Neural crest cell (in vitro differentiated cells): Measurements from ENCODE around the gene DAZAP2. TPM values are rescaled to one million over a fixed set of nuclear protein-coding genes. Genes with fewer than 3 reads are reported as not detected.
A peak's percentile ranks its signal among the peaks of the same experiment; 100 is the strongest.

Experiments
- DNase-seq: peaks from one replicate; pipeline ENCODE4 v3.0.0; 2021; ENCODE audit warnings: low read depth, mixed read lengths, low spot score
- H3K27ac Mint-ChIP-seq: one replicate; pipeline ENCODE4 v1.8.0; 2021; ENCODE audit warnings: mild to moderate bottlenecking, mixed read lengths; ENCODE audit not compliant: unreplicated experiment
- H3K27me3 Mint-ChIP-seq: 2 replicates; pipeline ENCODE4 v1.8.0; 2021; ENCODE audit warnings: low read depth, mild to moderate bottlenecking, mixed read lengths
- H3K36me3 Mint-ChIP-seq: 2 replicates; pipeline ENCODE4 v1.8.0; 2021; ENCODE audit warnings: low read depth, mild to moderate bottlenecking, mixed read lengths
- H3K4me1 Mint-ChIP-seq: 2 replicates; pipeline ENCODE4 v1.8.0; 2021; ENCODE audit warnings: mixed read lengths
- H3K4me3 Mint-ChIP-seq: one replicate; pipeline ENCODE4 v1.8.0; 2021; ENCODE audit warnings: mild to moderate bottlenecking, mixed read lengths
- H3K9me3 Mint-ChIP-seq: 2 replicates; pipeline ENCODE4 v1.8.0; 2021; ENCODE audit warnings: mixed read lengths
- long read RNA-seq: library from polyadenylated mRNA; unstranded; transcript quantifications from one replicate; pipeline ENCODE4 v2.0.0, GENCODE V29; 2020
- total RNA-seq: library from RNA; stranded (reverse); gene quantifications from 2 replicates; pipeline ENCODE4 v1.2.1, GENCODE V29; 2021
- TF ChIP-seq, protein P1 (sequence below): fragments of 200-600 bp; sonication (generic); conservative IDR thresholded peaks from 2 replicates; pipeline ENCODE4 v1.5.0; 2021; ENCODE audit warnings: antibody characterized with exemption, mild to moderate bottlenecking

The DAZAP2 gene, protein sequence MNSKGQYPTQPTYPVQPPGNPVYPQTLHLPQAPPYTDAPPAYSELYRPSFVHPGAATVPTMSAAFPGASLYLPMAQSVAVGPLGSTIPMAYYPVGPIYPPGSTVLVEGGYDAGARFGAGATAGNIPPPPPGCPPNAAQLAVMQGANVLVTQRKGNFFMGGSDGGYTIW
- total RNA-seq: 70.0 and 80.4 TPM in 2 replicates
- long read RNA-seq, transcript DAZAP2-214 (2 exons, 3,664 nt): minor isoform, 7 of 72 reads
- long read RNA-seq, transcript DAZAP2-201 (4 exons, 2,598 nt): major isoform, 42 of 72 reads
- long read RNA-seq, partial matches to known transcripts: 3 of 72 reads
- long read RNA-seq, other reads (novel, unspliced or antisense): 18 of 72 reads

DNA sequence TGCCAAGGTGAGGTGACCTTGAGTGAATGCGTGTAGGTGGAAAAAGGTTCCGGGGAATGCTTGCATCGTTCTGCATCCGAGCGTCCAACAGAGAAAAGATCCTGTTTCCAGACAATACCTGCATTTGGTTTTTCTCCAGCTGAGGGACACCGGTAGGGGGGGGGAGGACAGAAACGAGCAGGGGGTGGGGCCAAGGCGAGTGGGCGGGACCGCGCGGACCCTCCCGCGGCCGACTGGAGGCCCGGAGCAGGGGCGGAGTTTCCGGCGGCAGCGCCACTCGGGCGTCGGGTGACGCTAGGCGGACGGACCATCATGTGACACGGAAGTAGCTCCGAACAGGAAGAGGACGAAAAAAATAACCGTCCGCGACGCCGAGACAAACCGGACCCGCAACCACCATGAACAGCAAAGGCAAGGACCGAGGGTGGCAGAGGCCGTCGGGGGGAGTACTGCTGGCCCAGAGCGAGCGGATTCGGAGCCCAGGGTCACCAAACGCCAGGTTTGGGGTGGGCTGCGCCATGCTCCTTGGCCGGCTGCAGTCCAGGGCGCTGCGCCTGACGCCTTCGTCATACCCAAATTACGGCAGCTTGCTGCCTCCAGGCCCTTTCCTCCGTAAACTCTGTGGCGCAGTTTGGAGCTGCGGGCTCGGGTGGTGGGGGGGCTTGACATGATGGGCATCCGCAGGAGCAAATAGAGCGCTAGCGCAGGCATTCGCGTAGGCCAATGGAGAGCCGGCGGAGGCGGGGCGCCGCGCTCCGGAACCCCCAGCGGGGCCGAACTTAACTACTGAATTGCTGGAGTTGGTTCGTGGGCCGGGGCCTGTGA is at the start of gene DAZAP2:
TSS of gene DAZAP2 (plus strand) at position 317 of the 825 bp plus-strand sequence. CDS start at position 399, 82 bp downstream.
- DNase-seq: peak; percentile 82
- Mint-ChIP-seq H3K36me3 (peaks cover 11% of the 10 kb centered on the region), H3K9me3 (no peaks in the 10 kb centered on the region), H3K27ac (peak within 1 kb of the TSS; percentile 99), H3K4me1 (peaks cover 20% of the 10 kb centered on the region), H3K4me3 (peak within 1 kb of the TSS; percentile 97), H3K27me3 (no peaks in the 10 kb centered on the region)
- TF ChIP-seq, protein P1, sequence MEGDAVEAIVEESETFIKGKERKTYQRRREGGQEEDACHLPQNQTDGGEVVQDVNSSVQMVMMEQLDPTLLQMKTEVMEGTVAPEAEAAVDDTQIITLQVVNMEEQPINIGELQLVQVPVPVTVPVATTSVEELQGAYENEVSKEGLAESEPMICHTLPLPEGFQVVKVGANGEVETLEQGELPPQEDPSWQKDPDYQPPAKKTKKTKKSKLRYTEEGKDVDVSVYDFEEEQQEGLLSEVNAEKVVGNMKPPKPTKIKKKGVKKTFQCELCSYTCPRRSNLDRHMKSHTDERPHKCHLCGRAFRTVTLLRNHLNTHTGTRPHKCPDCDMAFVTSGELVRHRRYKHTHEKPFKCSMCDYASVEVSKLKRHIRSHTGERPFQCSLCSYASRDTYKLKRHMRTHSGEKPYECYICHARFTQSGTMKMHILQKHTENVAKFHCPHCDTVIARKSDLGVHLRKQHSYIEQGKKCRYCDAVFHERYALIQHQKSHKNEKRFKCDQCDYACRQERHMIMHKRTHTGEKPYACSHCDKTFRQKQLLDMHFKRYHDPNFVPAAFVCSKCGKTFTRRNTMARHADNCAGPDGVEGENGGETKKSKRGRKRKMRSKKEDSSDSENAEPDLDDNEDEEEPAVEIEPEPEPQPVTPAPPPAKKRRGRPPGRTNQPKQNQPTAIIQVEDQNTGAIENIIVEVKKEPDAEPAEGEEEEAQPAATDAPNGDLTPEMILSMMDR: peak; percentile 7

DNA sequence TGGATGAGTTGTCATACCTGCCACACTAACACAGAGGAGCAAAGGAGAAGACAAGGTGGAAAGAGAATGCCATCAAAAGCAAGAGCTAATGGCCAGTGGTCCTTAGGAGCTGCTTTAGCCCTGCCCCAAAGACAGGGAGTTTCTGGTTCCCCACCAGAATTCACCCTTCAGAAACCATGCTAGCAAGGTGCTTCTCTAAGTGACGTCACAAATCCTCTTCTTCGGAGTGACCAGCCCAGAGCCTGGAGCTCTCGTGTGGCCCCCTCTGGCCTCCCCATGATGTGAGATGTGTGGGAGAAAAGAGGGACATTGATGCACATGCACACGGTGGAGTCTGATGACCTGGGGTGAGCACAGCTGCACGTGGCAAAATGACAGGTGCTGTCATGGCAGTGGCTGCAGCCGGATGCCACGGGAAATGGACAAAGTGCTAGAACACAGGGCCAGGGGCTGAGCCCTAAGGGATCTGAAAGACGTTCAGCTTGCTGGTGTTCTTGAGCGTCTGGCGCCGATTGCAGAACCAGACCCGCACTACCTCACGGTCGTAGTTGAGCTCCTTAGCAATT is 48.8 kb upstream of the DAZAP2 start:
- Mint-ChIP-seq H3K27ac (no peak overlapping the region), H3K4me3 (no peak overlapping the region), H3K36me3 (no peaks in the 10 kb centered on the region), H3K9me3 (no peaks in the 10 kb centered on the region), H3K4me1 (peaks cover 8% of the 10 kb centered on the region), H3K27me3 (no peaks in the 10 kb centered on the region)
- no peak for DNase-seq
- TF ChIP-seq, protein P1: no peak

DNA sequence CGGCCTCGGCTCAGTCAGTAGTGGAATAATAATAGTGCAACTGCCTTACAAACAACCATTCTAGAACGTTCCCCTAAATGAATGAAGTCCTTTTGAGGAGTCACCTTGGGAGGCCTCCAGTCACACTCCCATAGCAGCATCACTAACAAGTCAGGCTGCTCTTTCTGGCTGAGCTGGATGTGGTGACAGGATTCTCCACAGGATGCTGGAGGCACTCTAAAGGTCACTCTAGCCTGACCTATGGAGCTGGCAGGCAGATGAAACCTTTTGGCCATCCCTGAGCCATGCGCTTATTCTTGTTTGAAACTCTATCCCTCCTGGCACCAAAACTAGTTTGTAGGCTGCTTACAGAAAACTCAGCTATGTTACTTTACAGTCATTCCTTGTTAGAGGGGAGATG is 47.8 kb upstream of the DAZAP2 start:
- Mint-ChIP-seq H3K4me1 (peaks cover 8% of the 10 kb centered on the region), H3K27me3 (no peaks in the 10 kb centered on the region), H3K36me3 (no peaks in the 10 kb centered on the region), H3K4me3 (no peak overlapping the region), H3K9me3 (no peaks in the 10 kb centered on the region), H3K27ac (no peak overlapping the region)
- no peak for DNase-seq
- TF ChIP-seq, protein P1: no peak

DNA sequence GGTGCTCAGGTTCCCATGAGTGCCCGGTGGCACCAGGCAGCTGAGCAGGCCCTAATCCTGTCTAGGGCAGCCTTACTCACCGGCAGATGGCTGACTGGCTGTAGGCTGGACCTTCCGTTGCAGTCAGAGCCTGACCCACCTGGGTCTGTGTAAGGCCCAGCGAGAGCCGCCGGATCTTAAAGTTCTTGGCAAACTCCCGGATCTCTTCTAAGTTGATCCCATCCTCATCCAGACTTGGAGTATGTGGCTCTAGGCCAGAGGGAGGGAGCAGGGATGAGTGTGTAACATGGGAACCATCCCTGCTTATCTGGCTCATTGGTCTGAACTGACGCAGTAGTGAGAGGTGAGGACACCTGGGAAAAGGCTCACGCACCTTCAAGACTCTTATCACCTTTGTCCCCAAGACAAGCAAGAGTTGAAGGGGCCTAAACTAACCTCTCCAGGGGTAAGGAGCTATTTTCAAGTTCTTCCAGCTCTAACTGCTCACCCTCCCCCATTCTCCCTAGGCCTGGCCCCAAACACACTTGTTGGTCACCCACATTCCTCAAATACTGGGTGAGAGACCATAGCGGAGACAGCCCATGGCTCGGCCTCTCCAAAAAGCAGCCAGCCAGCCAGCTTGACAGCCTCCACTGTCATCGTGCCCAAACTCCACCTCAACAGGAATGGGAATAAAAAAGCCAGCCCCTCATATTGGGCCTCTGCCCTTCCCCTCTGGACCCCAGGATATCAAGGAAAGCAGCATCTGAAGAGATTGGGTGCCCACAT is 46.9 kb upstream of the DAZAP2 start:
- Mint-ChIP-seq H3K27me3 (no peaks in the 10 kb centered on the region), H3K9me3 (no peaks in the 10 kb centered on the region), H3K4me3 (no peak overlapping the region), H3K4me1 (peaks cover 8% of the 10 kb centered on the region), H3K27ac (no peak overlapping the region), H3K36me3 (no peaks in the 10 kb centered on the region)
- no peak for DNase-seq
- TF ChIP-seq, protein P1: no peak

DNA sequence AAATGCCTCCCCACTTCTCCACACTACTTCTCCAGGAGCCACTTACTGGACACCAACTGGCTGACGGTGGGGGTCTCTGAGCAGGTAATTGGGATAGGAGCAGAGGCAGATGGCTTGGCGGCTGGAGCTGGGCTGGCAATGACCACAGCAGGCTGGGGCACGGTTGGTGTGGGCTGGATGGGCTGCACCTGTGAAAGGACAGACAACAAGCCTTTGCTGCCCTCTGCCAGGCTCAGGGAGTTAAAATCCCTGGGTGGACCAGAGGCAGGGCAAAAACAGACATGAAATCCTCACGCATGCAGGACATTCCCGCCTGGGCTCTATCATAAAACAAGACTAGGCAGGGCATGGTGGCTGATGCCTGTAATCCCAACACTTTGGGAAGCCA is 46.3 kb upstream of the DAZAP2 start:
- no peaks in the 10 kb centered on the region for H3K27me3 Mint-ChIP-seq
- TF ChIP-seq, protein P1: no peak
- no peaks in the 10 kb centered on the region for H3K36me3 Mint-ChIP-seq
- H3K4me3 Mint-ChIP-seq: no peak overlapping the region
- H3K9me3 Mint-ChIP-seq: no peaks in the 10 kb centered on the region
- DNase-seq: no peak
- H3K27ac Mint-ChIP-seq: no peak overlapping the region
- peaks cover 8% of the 10 kb centered on the region for H3K4me1 Mint-ChIP-seq
